IMR-90 (cell line): ENCODE data around the gene GTF3C1. TPM values are rescaled to one million over a fixed set of nuclear protein-coding genes. Genes with fewer than 3 reads are reported as not detected.

Source experiments
- ATAC-seq: fragments of 200-7000 bp; cut with Tn5 transposase; 2 replicates; pipeline ENCODE4 v1.9.1; 2020; ENCODE audit warnings: low read depth, mild to moderate bottlenecking, moderate library complexity
- BruUV-seq: library from RNA; stranded (reverse); fragments of 400-500 nt; replicated peaks from 2 replicates; lab custom pipeline; 2021; lab: Mats Ljungman, UMichigan
- CTCF ChIA-PET: fragments of 300-600 bp; formaldehyde crosslinking; extraction: SDS; loops from one replicate; lab custom pipeline; 2021; ENCODE audit warnings: antibody characterized with exemption; lab: Yijun Ruan, JAX
- POLR2A ChIA-PET: fragments of 300-600 bp; sonication (Branson Sonifier 250); formaldehyde crosslinking; loops from one replicate; lab custom pipeline; 2022; ENCODE audit warnings: antibody characterized with exemption; ENCODE audit not compliant: unreplicated experiment; lab: Charles Lee
- DNase-seq: peaks from one replicate; pipeline ENCODE4 v3.0.0; 2013
- H2AFZ ChIP-seq: replicated peaks from 2 replicates; pipeline ENCODE3; 2013; ENCODE audit warnings: low read length, mild to moderate bottlenecking; ENCODE audit not compliant: poor library complexity
- H2AK5ac ChIP-seq: 2 replicates; pipeline ENCODE4 v1.6.1; 2013; ENCODE audit warnings: low read depth, low read length, inconsistent platforms
- H2AK9ac ChIP-seq: replicated peaks from 2 replicates; pipeline ENCODE3; 2013; ENCODE audit warnings: mild to moderate bottlenecking, low read depth, low read length, moderate library complexity; ENCODE audit not compliant: poor library complexity
- H2BK120ac ChIP-seq: 2 replicates; pipeline ENCODE4 v1.6.1; 2013; ENCODE audit warnings: low read depth, low read length, inconsistent platforms
- H2BK15ac ChIP-seq: 3 replicates; pipeline ENCODE4 v1.6.1; 2013; ENCODE audit warnings: low read depth, low read length, inconsistent platforms
- H2BK20ac ChIP-seq: 2 replicates; pipeline ENCODE4 v1.6.1; 2013; ENCODE audit warnings: low read depth, mild to moderate bottlenecking, inconsistent platforms, low read length, moderate library complexity
- H2BK5ac ChIP-seq: 2 replicates; pipeline ENCODE4 v1.6.1; 2013; ENCODE audit warnings: mild to moderate bottlenecking, low read depth, low read length, inconsistent platforms; ENCODE audit not compliant: poor library complexity, severe bottlenecking
- H3K14ac ChIP-seq: replicated peaks from 2 replicates; pipeline ENCODE4 v1.6.1; 2013; ENCODE audit warnings: low read depth, low read length, inconsistent platforms
- H3K18ac ChIP-seq: 2 replicates; pipeline ENCODE4 v1.6.1; 2013; ENCODE audit warnings: low read depth, low read length, control low read depth
- H3K23ac ChIP-seq: 2 replicates; pipeline ENCODE4 v1.6.1; 2013; ENCODE audit warnings: low read depth, low read length, inconsistent platforms
- H3K27ac ChIP-seq: 2 replicates; pipeline ENCODE4 v1.5.1; 2013; ENCODE audit warnings: mild to moderate bottlenecking, control low read depth, low read length; ENCODE audit not compliant: insufficient read depth
- H3K27me3 ChIP-seq: 2 replicates; pipeline ENCODE4 v1.6.1; 2013; ENCODE audit warnings: low read length; ENCODE audit not compliant: control insufficient read depth, insufficient read depth
- H3K36me3 ChIP-seq: 2 replicates; pipeline ENCODE4 v1.6.1; 2013; ENCODE audit warnings: low read length, mixed read lengths; ENCODE audit not compliant: control insufficient read depth, insufficient read depth
- H3K4ac ChIP-seq: 2 replicates; pipeline ENCODE4 v1.6.1; 2013; ENCODE audit warnings: low read depth, low read length, inconsistent platforms
- H3K4me1 ChIP-seq: 2 replicates; pipeline ENCODE4 v1.6.1; 2013; ENCODE audit warnings: low read length, mixed read lengths; ENCODE audit not compliant: control insufficient read depth, insufficient read depth
- H3K4me2 ChIP-seq: 2 replicates; pipeline ENCODE4 v1.6.1; 2013; ENCODE audit warnings: low read depth, mild to moderate bottlenecking, control low read depth, low read length, moderate library complexity
- H3K4me3 ChIP-seq: 2 replicates; pipeline ENCODE4 v1.5.1; 2013; ENCODE audit warnings: low read depth, mild to moderate bottlenecking, control low read depth, low read length, moderate library complexity; ENCODE audit not compliant: insufficient read depth
- H3K56ac ChIP-seq: 2 replicates; pipeline ENCODE4 v1.6.1; 2013; ENCODE audit warnings: low read length, inconsistent platforms; ENCODE audit not compliant: insufficient read depth; ENCODE audit errors: extremely low read depth
- H3K79me1 ChIP-seq, 2 experiments: 2 replicates each; pipeline ENCODE4 v1.6.1; 2013; ENCODE audit warnings: low read length in 2 of 2, inconsistent platforms in 1 of 2, low read depth in 1 of 2
- H3K9ac ChIP-seq: 2 replicates; pipeline ENCODE4 v1.6.1; 2013; ENCODE audit warnings: low read depth, low read length, control low read depth
- H3K9me1 ChIP-seq: 2 replicates; pipeline ENCODE4 v1.6.1; 2013; ENCODE audit warnings: low read length, inconsistent platforms; ENCODE audit not compliant: insufficient read depth
- H3K9me3 ChIP-seq: 2 replicates; pipeline ENCODE4 v1.6.1; 2013; ENCODE audit warnings: low read length; ENCODE audit not compliant: control insufficient read depth, insufficient read depth
- H4K20me1 ChIP-seq: 2 replicates; pipeline ENCODE4 v1.6.1; 2013; ENCODE audit warnings: low read length, inconsistent platforms; ENCODE audit not compliant: insufficient read depth
- H4K5ac ChIP-seq: 2 replicates; pipeline ENCODE4 v1.6.1; 2013; ENCODE audit warnings: mild to moderate bottlenecking, low read depth, low read length, control low read depth
- H4K8ac ChIP-seq, 2 experiments: 2 replicates each; pipeline ENCODE4 v1.6.1; 2013; ENCODE audit warnings: low read depth in 2 of 2, low read length in 2 of 2, control low read depth in 1 of 2, inconsistent platforms in 1 of 2
- H4K91ac ChIP-seq: 2 replicates; pipeline ENCODE4 v1.6.1; 2013; ENCODE audit warnings: low read depth, low read length, inconsistent platforms; ENCODE audit not compliant: insufficient read depth
- CTCF ChIP-seq: conservative IDR thresholded peaks from 2 replicates; pipeline ENCODE4 v1.5.1; 2012; ENCODE audit warnings: mild to moderate bottlenecking, low read depth, low read length, improper control_type of control experiment
- ELK1 ChIP-seq: fragments of 150-350 bp; IDR thresholded peaks from 2 replicates; pipeline ENCODE4 v1.6.1; 2016; ENCODE audit warnings: low read depth, mild to moderate bottlenecking, low read length, moderate library complexity, borderline replicate concordance
- MAFK ChIP-seq: IDR thresholded peaks from 2 replicates; pipeline ENCODE4 v1.6.1; 2012; ENCODE audit warnings: low read depth, low read length, improper control_type of control experiment
- MXI1 ChIP-seq: IDR thresholded peaks from 2 replicates; pipeline ENCODE4 v1.6.1; 2012; ENCODE audit warnings: low read depth, mild to moderate bottlenecking, low read length, moderate library complexity, borderline replicate concordance
- RAD21 ChIP-seq: IDR thresholded peaks from 2 replicates; pipeline ENCODE4 v1.6.1; 2012; ENCODE audit warnings: low read length, improper control_type of control experiment
- RCOR1 ChIP-seq: IDR thresholded peaks from 2 replicates; pipeline ENCODE4 v1.6.1; 2012; ENCODE audit warnings: mild to moderate bottlenecking, low read length, improper control_type of control experiment; ENCODE audit not compliant: insufficient replicate concordance
- SMC3 ChIP-seq: fragments of 150-350 bp; IDR thresholded peaks from 2 replicates; pipeline ENCODE4 v1.6.1; 2016; ENCODE audit warnings: low read depth, mild to moderate bottlenecking, antibody characterized with exemption, low read length, moderate library complexity
- WGBS, 2 experiments: methylation state at CpG; one replicate each; pipeline versions ENCODE4 v1.1.5 to v1.1.7; 2013; ENCODE audit warnings: missing lambda C conversion rate in 2 of 2; ENCODE audit not compliant: insufficient read length in 1 of 2; ENCODE audit errors: extremely low coverage in 2 of 2; 5-methylcytosine and 5-hydroxymethylcytosine counted together
- dilution Hi-C: fragments of 300-500 bp; cut with HindIII; formaldehyde crosslinking; loops from one replicate; pipeline ENCODE4 v1.14.3; 2018; ENCODE audit warnings: low sequenced_read_pairs; ENCODE audit not compliant: unreplicated experiment
- in situ Hi-C: fragments of 300-500 bp; cut with MboI; formaldehyde crosslinking; loops from 3 replicates; pipeline ENCODE4 v1.14.3; 2019; ENCODE audit warnings: low sequenced_read_pairs, inconsistent platforms, mixed read lengths
- intact Hi-C: fragments of 100-400 bp; cut with micrococcal nuclease; formaldehyde crosslinking; loops from 2 replicates; pipeline ENCODE4 v1.10.0; 2022
- polyA plus RNA-seq, 3 experiments: library from polyadenylated mRNA; depleted of rRNA; stranded (reverse); fragments of >200 nt; gene quantifications; 2 replicates each; pipeline ENCODE4 v1.2.3, GENCODE V29; 2012; ENCODE audit warnings: low replicate concordance in 1 of 3
- total RNA-seq: library from RNA; depleted of rRNA; stranded (reverse); fragments of >200 nt; gene quantifications from 2 replicates; pipeline ENCODE4 v1.2.3, GENCODE V29; 2012

The GTF3C1 gene
- total and polyA plus RNA-seq, 2 of the 4 experiments (the other 2 are of a cell fraction): 50.8 to 68.1 TPM

- H4K91ac ChIP-seq: no peak overlapping the region
- H3K9me1 ChIP-seq: peaks cover 7% of the 10 kb centered on the region
- no peak overlapping the region for H4K8ac ChIP-seq
- H3K23ac ChIP-seq: no peak overlapping the region
- H3K4ac ChIP-seq: no peak overlapping the region
- DNase-seq (no peak), ATAC-seq (no peak)
- in situ Hi-C loops (no loop called here), dilution Hi-C loops (no loop called here), intact Hi-C loops (loop anchor here (5.0 kb wide), 1 partner anchor 52 kb away; no protein-coding TSS in a partner anchor)
- H3K56ac ChIP-seq: no peak overlapping the region
- no peak overlapping the region for H2BK5ac ChIP-seq
- no peak overlapping the region for H2BK15ac ChIP-seq
- no peak overlapping the region for H2BK20ac ChIP-seq
- no peak overlapping the region for H2AK5ac ChIP-seq
- no peaks in the 10 kb centered on the region for H3K27me3 ChIP-seq
- no peak overlapping the region for H3K4me3 ChIP-seq
- no peak overlapping the region for H3K18ac ChIP-seq
- ChIA-PET POLR2A (no interaction called here), CTCF (no interaction called here)
- H3K79me1 ChIP-seq: peaks cover 0 to 11% of the 10 kb centered on the region in 2 experiments; a peak in 1 of 4 replicates
- no peak overlapping the region for H2AFZ ChIP-seq
- no peak overlapping the region for H3K4me2 ChIP-seq
- no peaks in the 10 kb centered on the region for H4K20me1 ChIP-seq
- H3K9me3 ChIP-seq: no peaks in the 10 kb centered on the region
- WGBS, 2 experiments: 100% methylated on average over 1 of the region's 7 CpGs; no CpG with 5 or more reads in 1 of the 2 experiments
- H3K9ac ChIP-seq: no peak overlapping the region
- H2BK120ac ChIP-seq: no peak overlapping the region
- H2AK9ac ChIP-seq: no peak overlapping the region
- no peak overlapping the region for H3K27ac ChIP-seq
- no peak overlapping the region for H3K14ac ChIP-seq
- no peak for TF ChIP-seq CTCF
- TF ChIP-seq ELK1: no peak
- no peak for TF ChIP-seq MXI1
- TF ChIP-seq MAFK: no peak
- TF ChIP-seq RCOR1: no peak
- TF ChIP-seq RAD21: no peak
- TF ChIP-seq SMC3: no peak
- peaks cover 4% of the 10 kb centered on the region; the same call in 1 of the 2 replicates for H3K4me1 ChIP-seq
- H4K5ac ChIP-seq: no peak overlapping the region
- BruUV-seq: no TSS peak
- H3K36me3 ChIP-seq: peaks cover 75% of the 10 kb centered on the region
These were observed 59.8 kb downstream of the GTF3C1 start for GRCh38 chr16:27489906-27490305.
